ENCODE data around the gene OLFM3. TPM values are rescaled to one million over a fixed set of nuclear protein-coding genes. Genes with fewer than 3 reads are reported as not detected.

OLFM3 gene
- total RNA-seq, 1 donor from 2014 or later: not detected

DNA sequence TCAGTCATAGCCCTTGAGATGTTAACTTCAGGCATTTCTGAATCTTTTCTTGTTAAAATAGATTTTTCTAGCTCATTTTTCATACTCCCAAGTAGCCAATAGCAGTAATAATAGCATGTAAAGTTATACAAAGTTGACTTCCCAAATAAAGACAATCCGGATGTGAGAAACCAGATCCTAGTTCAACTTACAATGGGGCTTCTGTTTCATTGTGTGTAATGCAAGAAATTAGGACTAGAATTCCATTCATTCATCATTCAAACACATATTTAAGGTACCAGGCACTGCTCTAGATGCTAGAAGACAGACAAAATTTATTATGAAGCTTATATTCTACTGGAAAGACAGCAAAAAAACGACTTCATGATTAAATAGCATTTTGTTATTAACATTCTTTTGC lies 240.3 kb downstream of the OLFM3 start:
- Histone ChIP-seq H3K27me3 (ENCODE audit: low read depth) (no peaks in the 10 kb centered on the region), H3K4me3 (no peak overlapping the region), H3K4me1 (no peaks in the 10 kb centered on the region), H3K36me3 (no peaks in the 10 kb centered on the region), H3K27ac (replicated peaks) (no peak overlapping the region), H3K9me3 (replicated peaks) (peaks cover 9% of the 10 kb centered on the region)
- DNase-seq: no peak
- TF ChIP-seq, protein P1, sequence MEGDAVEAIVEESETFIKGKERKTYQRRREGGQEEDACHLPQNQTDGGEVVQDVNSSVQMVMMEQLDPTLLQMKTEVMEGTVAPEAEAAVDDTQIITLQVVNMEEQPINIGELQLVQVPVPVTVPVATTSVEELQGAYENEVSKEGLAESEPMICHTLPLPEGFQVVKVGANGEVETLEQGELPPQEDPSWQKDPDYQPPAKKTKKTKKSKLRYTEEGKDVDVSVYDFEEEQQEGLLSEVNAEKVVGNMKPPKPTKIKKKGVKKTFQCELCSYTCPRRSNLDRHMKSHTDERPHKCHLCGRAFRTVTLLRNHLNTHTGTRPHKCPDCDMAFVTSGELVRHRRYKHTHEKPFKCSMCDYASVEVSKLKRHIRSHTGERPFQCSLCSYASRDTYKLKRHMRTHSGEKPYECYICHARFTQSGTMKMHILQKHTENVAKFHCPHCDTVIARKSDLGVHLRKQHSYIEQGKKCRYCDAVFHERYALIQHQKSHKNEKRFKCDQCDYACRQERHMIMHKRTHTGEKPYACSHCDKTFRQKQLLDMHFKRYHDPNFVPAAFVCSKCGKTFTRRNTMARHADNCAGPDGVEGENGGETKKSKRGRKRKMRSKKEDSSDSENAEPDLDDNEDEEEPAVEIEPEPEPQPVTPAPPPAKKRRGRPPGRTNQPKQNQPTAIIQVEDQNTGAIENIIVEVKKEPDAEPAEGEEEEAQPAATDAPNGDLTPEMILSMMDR (IDR thresholded peaks at IDR 0.05; ENCODE audit: borderline replicate concordance): no peak
- intact Hi-C loops (cut with micrococcal nuclease): no loop called here

All from left ventricle myocardium inferior (tissue), 1 donor.